ENCODE data around the gene FIS1. TPM values are rescaled to one million over a fixed set of nuclear protein-coding genes. Genes with fewer than 3 reads are reported as not detected.

Gene FIS1
- total and polyA plus RNA-seq, 10 of the 15 experiments (the other 5 are each of a cell fraction or from before 2014, with no cell fraction given), result 83.4 to 149 (median 108) TPM

DNA sequence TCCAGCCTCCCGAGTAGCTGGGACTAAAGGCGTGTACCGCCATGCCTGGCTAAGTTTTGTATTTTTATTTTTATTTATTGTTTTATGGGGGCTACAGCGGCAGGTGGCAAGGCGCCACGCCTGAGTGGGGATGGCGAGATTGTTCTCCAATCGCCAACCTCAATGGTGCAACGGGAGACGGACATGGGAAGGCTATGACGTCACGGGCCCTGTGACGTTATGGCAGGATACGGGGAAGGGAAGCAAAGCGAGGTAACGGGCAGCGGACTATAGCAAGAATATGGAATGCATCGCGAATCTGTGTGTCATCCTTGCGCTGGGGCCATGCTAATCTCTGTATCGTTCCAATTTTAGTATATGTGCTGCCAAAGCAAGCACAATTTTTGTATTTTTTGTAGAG lies 24.8 kb upstream of the FIS1 start:
- no peaks in the 10 kb centered on the region for H3K36me3 ChIP-seq (ENCODE audit: control insufficient read depth in 2 of 2, insufficient read depth in 2 of 2, low read length in 1 of 2)
- H3K27me3 ChIP-seq (replicated peaks in 1 of 2; ENCODE audit: control insufficient read depth in 2 of 2, insufficient read depth in 2 of 2, low read length in 1 of 2), result no peaks in the 10 kb centered on the region
- FAIRE-seq (no peak), DNase-seq (ENCODE audit: low read depth, low spot score) (no peak), ATAC-seq (no peak)
- no peak overlapping the region for H3K4me2 ChIP-seq (ENCODE audit: control insufficient read depth, insufficient read depth)
- H3K9ac ChIP-seq (ENCODE audit: control insufficient read depth, insufficient read depth, low read length), result no peak overlapping the region
- H3K27ac ChIP-seq (ENCODE audit: control insufficient read depth, insufficient read depth), result no peak overlapping the region
- no TSS peak for BruUV-seq (replicated peaks)
- ChIA-PET RAD21 (ENCODE audit: unreplicated experiment) (no interaction called here), SMC1A (ENCODE audit: uncharacterized antibody, unreplicated experiment) (no interaction called here), CTCF (interaction anchor here (0.6 to 2.3 kb wide), 2 partner anchors 13 kb away, joined by 3 to 6 read pairs; no protein-coding TSS in a partner anchor), POLR2A (no interaction called here)
- TF ChIP-seq NR2F1 (conservative IDR thresholded peaks at IDR 0.05) (no peak), MTA3 (IDR thresholded peaks at IDR 0.05; ENCODE audit: borderline replicate concordance, low read length) (no peak), HCFC1 (IDR thresholded peaks at IDR 0.05; ENCODE audit: low read length) (no peak), ZNF207 (IDR thresholded peaks at IDR 0.05; ENCODE audit: borderline replicate concordance) (no peak), RB1 (IDR thresholded peaks at IDR 0.05; ENCODE audit: borderline replicate concordance) (no peak), ETV6 (conservative IDR thresholded peaks at IDR 0.05 in 1 of 2, IDR thresholded peaks at IDR 0.05 in 1 of 2; ENCODE audit: borderline replicate concordance in 1 of 2, low read depth in 1 of 2) (no peak), ZZZ3 (IDR thresholded peaks at IDR 0.05; ENCODE audit: control insufficient read depth, insufficient read length, low read depth) (no peak), KLF5 (IDR thresholded peaks at IDR 0.05; ENCODE audit: partially characterized antibody) (no peak)
- no peaks in the 10 kb centered on the region for H3K9me3 ChIP-seq (replicated peaks; ENCODE audit: control insufficient read depth, insufficient read depth, low read length)
- H3K4me1 ChIP-seq (ENCODE audit: control insufficient read depth, insufficient read depth, low read length), result no peaks in the 10 kb centered on the region
- in situ Hi-C loops (cut with MboI), result no loop called here
- H3K79me2 ChIP-seq (ENCODE audit: control insufficient read depth, insufficient read depth, low read length), result no peaks in the 10 kb centered on the region
- WGBS (ENCODE audit: insufficient coverage, insufficient replicate concordance, low lambda C conversion rate, missing lambda C conversion rate), result 70% methylated on average over 21 of the region's 21 CpGs
- H4K20me1 ChIP-seq (ENCODE audit: control insufficient read depth, insufficient read depth), result no peaks in the 10 kb centered on the region
- intact Hi-C loops (cut with micrococcal nuclease; ENCODE audit: unreplicated experiment), result no loop called here
- no peak overlapping the region for H3K4me3 ChIP-seq
- H2AFZ ChIP-seq (ENCODE audit: control insufficient read depth, low read depth, low read length), result no peak overlapping the region
